IPS-20b (cell line): ENCODE measurements around the gene IRF9.
A peak's percentile ranks its signal among the peaks of the same experiment; 100 is the strongest.

ENCODE experiments used
- H3K27ac ChIP-seq: one replicate; pipeline ENCODE4 v1.5.1; 2013; ENCODE audit warnings: low read length
- H3K27me3 ChIP-seq: 2 replicates; pipeline ENCODE4 v1.6.1; 2013; ENCODE audit warnings: mild to moderate bottlenecking, low read length, inconsistent platforms; ENCODE audit not compliant: insufficient read depth
- H3K36me3 ChIP-seq: 2 replicates; pipeline ENCODE4 v1.6.1; 2013; ENCODE audit warnings: low read depth, mild to moderate bottlenecking, inconsistent platforms, low read length, moderate library complexity; ENCODE audit not compliant: insufficient read depth
- H3K4me1 ChIP-seq: 2 replicates; pipeline ENCODE4 v1.6.1; 2013; ENCODE audit warnings: mild to moderate bottlenecking, control low read depth, inconsistent platforms, low read length, moderate library complexity; ENCODE audit not compliant: insufficient read depth
- H3K4me3 ChIP-seq: 2 replicates; pipeline ENCODE4 v1.5.1; 2013; ENCODE audit warnings: mild to moderate bottlenecking, low read length, inconsistent platforms
- H3K9ac ChIP-seq: 2 replicates; pipeline ENCODE4 v1.6.1; 2013; ENCODE audit warnings: low read depth, mild to moderate bottlenecking, inconsistent platforms, low read length, moderate library complexity
- H3K9me3 ChIP-seq: 2 replicates; pipeline ENCODE4 v1.6.1; 2013; ENCODE audit warnings: mild to moderate bottlenecking, low read depth, low read length, inconsistent platforms; ENCODE audit not compliant: insufficient read depth

The IRF9 gene

DNA sequence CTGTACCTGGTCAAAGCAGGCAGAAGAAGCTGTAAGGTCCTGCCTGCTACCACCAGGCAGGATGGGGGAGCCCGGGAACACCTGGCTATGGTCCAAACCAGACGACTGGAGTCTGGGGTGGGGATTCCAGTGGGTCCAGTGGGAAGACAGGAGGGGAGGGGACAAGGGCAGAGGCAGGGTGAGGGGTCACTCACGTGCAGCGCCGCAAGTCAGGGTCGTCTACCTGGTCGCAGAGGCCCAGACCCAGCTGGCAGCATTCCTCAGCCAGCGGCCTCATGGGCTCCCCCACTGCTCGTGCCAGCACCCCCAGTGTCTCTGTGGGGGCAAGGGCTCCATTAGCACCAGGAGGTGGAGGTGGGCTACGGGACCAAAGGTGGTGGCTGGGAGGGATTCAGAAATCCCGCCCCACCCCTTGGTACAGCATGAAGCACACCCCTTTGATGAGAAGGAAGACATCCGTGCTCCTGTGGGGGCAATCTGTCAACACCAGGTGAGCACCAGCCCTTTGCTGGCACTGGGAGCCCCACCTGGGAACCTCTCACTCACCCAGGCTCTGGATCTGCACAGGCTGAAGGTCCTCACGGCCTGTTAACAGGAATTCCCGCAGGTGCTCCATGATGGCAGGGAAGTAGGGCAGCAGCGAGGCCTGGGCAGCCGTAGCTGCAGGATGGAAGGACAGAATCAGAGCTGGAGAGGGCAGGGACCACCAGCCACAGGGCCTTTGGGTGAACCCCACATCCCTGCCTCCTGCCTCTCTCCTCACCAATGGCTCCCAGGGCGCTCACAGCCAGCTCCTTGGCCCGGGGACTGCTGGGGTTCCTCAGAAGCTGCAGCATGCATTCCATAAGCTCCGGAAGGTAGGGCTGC lies 23.3 kb downstream of the IRF9 start:
- H3K4me3 ChIP-seq = no peak overlapping the region
- H3K36me3 ChIP-seq = peaks cover 85% of the 10 kb centered on the region
- H3K9ac ChIP-seq = no peak overlapping the region
- H3K4me1 ChIP-seq = no peaks in the 10 kb centered on the region; the same call in 1 of the 2 replicates
- no peaks in the 10 kb centered on the region for H3K27me3 ChIP-seq
- no peaks in the 10 kb centered on the region for H3K9me3 ChIP-seq
- H3K27ac ChIP-seq = no peak overlapping the region

DNA sequence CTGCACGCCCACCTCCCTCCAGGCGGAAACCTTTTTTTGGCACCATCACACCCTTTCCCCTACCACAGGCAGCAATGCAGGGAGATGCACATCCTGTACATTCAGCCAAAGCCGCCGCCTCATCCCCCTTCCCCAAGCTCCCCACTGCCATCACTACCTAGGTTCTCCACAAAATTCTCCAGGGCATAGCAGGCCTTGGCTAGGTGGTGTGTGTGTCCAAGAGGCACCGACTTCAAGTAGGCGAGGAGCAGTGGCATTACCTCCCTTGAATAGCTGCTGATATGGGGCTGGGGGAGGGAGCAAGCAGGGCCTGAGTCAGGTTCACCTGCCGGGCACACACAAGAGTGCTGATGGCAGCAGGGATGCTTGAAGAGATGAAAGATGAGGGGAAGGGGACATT lies 24.0 kb downstream of the IRF9 start:
- Histone ChIP-seq H3K27ac (no peak overlapping the region), H3K36me3 (peaks cover 82% of the 10 kb centered on the region), H3K9ac (no peak overlapping the region), H3K4me3 (no peak overlapping the region), H3K4me1 (no peaks in the 10 kb centered on the region; the same call in 1 of the 2 replicates), H3K9me3 (no peaks in the 10 kb centered on the region), H3K27me3 (no peaks in the 10 kb centered on the region)

DNA sequence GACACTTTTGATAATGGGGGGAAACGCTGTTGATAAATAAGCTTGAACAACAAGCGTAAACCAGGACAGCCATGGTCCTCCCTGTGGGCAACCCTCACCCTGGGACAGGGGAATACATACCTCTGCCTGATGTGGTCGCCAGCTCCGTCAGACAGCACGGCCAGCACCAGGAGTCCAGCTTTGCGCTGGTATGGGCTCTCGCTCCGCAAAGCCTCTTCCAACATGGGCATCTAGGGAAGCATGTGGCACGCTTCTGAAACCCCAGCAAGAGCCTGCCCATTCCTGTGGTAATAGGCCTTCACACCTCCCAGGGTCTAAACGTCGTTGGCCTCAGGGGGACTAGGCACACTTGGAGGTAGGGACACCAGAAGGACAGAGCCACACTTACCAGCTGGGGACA lies 24.7 kb downstream of the IRF9 start:
- no peaks in the 10 kb centered on the region; the same call in 1 of the 2 replicates for H3K4me1 ChIP-seq
- H3K9ac ChIP-seq = no peak overlapping the region
- no peaks in the 10 kb centered on the region for H3K27me3 ChIP-seq
- no peak overlapping the region for H3K4me3 ChIP-seq
- H3K36me3 ChIP-seq = peaks cover 80% of the 10 kb centered on the region
- H3K9me3 ChIP-seq = no peaks in the 10 kb centered on the region
- H3K27ac ChIP-seq = no peak overlapping the region

DNA sequence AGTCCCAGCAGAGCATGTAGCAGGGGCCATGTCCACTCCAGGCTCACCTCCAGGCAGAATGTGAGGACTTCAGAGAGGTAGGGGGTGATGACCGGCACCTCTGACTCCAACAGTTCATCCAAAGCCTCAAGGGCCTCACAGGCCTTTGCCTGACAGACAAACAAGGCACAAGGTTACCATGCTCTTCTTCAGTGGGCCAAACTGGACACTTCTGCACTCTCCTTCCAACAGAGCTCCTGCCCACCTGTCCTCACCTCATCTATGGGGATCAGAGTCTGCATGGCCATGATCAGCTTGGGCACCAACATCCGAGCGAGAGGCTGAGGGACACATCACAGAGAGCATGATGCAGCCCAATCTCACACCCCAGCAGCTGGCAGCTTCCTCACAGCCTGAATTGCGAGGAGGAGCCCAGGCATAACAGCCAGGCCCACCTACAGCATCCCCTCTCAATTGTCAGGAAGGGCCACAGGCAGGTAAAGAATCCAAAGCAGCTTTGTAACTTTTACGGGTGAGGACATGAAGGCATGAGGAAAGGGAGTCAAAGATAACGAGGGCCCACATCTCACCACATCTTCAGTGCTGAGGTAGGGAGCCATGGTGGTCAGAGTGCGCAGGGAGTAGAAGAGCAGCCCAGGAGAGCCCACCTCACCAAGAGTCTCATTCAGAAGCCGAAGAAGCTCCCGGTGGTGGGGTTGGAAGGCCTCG lies 25.9 kb downstream of the IRF9 start:
- Histone ChIP-seq H3K9me3 (no peaks in the 10 kb centered on the region), H3K27me3 (no peaks in the 10 kb centered on the region), H3K36me3 (peaks cover 77% of the 10 kb centered on the region), H3K4me1 (no peaks in the 10 kb centered on the region; the same call in 1 of the 2 replicates), H3K9ac (no peak overlapping the region), H3K27ac (no peak overlapping the region), H3K4me3 (no peak overlapping the region)

DNA sequence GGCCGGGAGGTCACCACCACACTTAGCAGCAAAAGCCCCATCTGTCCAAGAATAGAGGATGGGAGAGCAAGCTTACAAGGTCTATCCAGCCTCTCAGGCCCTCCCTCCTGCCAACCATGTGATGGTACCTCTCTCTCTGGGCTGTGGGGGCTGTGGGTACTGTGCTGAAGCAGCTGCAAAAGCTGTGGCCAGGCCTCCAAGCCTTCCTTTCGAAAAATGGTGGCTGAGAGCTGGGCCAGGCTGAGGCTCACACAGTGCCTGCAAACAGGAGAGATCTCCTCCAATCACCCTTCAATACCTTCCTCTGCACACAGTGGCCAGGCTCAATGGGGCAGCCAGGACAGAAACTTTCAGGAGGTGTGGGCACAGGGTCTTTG lies 26.5 kb downstream of the IRF9 start:
- Histone ChIP-seq H3K36me3 (peaks cover 77% of the 10 kb centered on the region), H3K4me3 (peak overlapping the region; percentile 94), H3K9me3 (no peaks in the 10 kb centered on the region), H3K4me1 (no peaks in the 10 kb centered on the region; the same call in 1 of the 2 replicates), H3K27me3 (no peaks in the 10 kb centered on the region), H3K9ac (peak overlapping the region; percentile 89; the same call in 1 of the 2 replicates), H3K27ac (no peak overlapping the region)

DNA sequence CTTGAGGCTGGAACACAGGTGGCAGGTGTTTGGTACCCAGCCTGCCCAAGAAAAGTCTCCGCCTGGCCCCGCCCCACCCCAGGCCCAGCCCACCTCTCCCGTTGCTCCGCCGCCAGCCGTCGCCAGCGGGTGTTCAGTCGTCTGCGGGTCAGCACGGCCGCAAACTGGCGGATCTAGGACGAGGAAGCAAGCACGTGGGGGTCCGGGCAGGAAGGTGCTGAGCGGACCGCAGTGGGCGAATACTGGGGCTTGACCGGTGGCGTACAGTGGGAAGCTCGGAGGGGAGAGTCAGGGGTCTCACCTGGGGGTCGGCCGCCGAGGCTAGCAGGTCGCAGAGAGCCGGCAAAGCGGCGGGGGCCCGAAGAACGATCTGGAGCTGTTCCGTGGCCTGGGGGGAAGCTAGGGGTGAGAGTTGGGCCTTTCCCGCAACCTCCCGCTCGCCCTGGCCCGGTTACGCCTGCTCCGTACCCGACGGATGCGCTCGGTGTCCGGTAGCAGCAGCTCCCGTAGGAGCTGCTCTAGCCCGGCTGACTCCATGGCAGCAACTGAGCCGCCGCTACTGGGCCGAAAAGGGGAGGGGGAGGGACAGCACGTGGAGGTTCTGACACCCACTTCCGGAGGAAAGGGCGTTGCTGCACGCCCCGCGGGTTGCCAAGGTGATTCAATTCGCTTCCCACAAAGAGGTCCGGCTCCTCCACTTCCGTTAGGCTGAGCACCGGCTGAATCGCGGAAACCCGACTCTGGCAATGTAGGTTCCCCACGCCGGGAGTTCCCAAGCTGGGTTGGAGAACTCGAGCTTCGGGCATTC lies 27.4 kb downstream of the IRF9 start, which contains the start of gene IPO4:
Gene IPO4, minus strand, starts transcription at position 566 of the 808 bp plus-strand sequence. Its CDS starts 29 bp downstream, at position 537.
- Histone ChIP-seq H3K4me1 (no peaks in the 10 kb centered on the region; the same call in 1 of the 2 replicates), H3K27ac (peak within 1 kb of the TSS; percentile 33), H3K27me3 (no peaks in the 10 kb centered on the region), H3K4me3 (peak within 1 kb of the TSS; percentile 94), H3K36me3 (peaks cover 74% of the 10 kb centered on the region), H3K9me3 (no peaks in the 10 kb centered on the region), H3K9ac (peak within 1 kb of the TSS; percentile 89; the same call in 1 of the 2 replicates)

DNA sequence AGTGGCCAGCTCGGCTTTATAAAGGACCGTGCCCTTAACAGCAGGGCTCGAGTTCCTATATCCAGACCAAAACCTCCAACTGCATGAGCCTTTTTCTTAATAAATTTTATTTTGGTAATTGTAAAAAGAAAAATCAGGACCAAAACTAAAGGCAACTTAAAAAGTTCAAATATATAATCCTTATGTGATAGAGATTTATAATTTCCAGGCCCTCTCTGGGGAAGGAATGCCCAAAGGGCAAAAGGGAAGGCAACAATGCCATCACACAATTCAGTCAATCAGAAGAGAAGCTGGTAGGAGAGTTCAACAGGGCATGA lies 28.0 kb downstream of the IRF9 start:
- Histone ChIP-seq H3K4me3 (peak overlapping the region; percentile 94), H3K9ac (peak overlapping the region; percentile 71; the same call in 1 of the 2 replicates), H3K27me3 (no peaks in the 10 kb centered on the region), H3K4me1 (no peaks in the 10 kb centered on the region; the same call in 1 of the 2 replicates), H3K36me3 (peaks cover 72% of the 10 kb centered on the region), H3K9me3 (no peaks in the 10 kb centered on the region), H3K27ac (no peak overlapping the region)

DNA sequence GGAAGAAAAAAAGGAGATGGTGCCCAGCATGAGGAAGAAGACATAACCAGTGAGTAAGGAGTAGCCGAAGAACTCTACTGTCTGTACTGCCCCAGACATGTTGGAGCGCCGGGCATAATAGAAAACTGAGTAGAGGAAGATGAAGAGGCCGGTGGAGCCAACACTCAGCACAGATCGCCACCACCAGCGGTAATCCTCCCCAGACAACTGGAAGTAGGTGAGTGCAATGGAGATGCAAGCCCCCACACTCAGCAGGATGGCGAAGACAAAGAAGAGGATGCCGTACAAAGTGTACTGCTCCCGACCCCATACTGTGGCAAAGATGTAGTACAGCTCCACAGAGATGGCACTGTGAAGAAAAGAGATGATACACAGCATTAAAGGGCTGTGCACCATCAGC lies 28.4 kb downstream of the IRF9 start:
- Histone ChIP-seq H3K4me3 (peak overlapping the region; percentile 94), H3K4me1 (no peaks in the 10 kb centered on the region; the same call in 1 of the 2 replicates), H3K27me3 (no peaks in the 10 kb centered on the region), H3K27ac (no peak overlapping the region), H3K9ac (peak overlapping the region; percentile 71; the same call in 1 of the 2 replicates), H3K9me3 (no peaks in the 10 kb centered on the region), H3K36me3 (peaks cover 69% of the 10 kb centered on the region)

DNA sequence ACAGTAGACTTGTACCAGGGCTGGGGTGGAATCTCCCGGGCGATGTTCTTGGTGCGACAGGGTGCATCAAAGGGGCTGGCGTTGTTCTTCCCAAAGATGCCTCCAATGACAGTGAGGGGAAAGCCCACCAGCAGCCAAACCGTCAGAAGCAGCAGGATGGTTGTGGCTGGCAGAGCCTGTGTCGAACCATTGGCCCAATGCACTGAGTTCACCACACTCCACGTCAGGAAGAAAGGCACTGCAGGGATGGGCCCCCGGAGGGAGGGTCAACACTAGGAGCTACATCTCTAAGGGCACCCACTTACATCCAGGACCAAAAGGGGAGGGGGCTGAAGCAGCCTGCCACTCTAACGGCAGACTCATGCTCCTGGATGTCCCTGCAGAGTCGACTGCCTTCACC lies 29.4 kb downstream of the IRF9 start:
- Histone ChIP-seq H3K27ac (no peak overlapping the region), H3K9me3 (no peaks in the 10 kb centered on the region), H3K4me1 (no peaks in the 10 kb centered on the region; the same call in 1 of the 2 replicates), H3K4me3 (no peak overlapping the region), H3K36me3 (peaks cover 60% of the 10 kb centered on the region), H3K9ac (no peak overlapping the region), H3K27me3 (no peaks in the 10 kb centered on the region)

DNA sequence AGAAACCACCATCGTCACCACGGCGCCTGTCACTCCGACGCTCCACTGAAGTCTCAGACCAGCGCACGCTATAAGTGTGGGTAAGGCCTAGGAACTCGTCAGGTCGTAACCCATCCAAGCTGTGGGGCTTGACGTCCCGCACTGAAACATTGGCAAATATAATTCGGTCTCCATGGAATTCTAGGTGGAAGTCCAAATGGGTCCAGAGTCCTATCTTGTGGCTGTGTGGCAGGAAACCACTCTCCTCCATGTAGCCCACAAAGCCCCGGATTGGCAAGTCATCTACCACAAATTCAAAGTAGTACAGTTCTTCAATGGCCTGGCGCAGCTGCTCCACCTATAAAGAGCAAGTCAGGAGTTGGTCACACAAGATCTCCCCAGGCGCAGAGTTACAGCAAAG lies 31.9 kb downstream of the IRF9 start:
- no peaks in the 10 kb centered on the region for H3K9me3 ChIP-seq
- no peak overlapping the region for H3K4me3 ChIP-seq
- no peaks in the 10 kb centered on the region; the same call in 1 of the 2 replicates for H3K4me1 ChIP-seq
- no peak overlapping the region for H3K27ac ChIP-seq
- H3K36me3 ChIP-seq = peaks cover 35% of the 10 kb centered on the region
- H3K9ac ChIP-seq = no peak overlapping the region
- no peaks in the 10 kb centered on the region for H3K27me3 ChIP-seq

DNA sequence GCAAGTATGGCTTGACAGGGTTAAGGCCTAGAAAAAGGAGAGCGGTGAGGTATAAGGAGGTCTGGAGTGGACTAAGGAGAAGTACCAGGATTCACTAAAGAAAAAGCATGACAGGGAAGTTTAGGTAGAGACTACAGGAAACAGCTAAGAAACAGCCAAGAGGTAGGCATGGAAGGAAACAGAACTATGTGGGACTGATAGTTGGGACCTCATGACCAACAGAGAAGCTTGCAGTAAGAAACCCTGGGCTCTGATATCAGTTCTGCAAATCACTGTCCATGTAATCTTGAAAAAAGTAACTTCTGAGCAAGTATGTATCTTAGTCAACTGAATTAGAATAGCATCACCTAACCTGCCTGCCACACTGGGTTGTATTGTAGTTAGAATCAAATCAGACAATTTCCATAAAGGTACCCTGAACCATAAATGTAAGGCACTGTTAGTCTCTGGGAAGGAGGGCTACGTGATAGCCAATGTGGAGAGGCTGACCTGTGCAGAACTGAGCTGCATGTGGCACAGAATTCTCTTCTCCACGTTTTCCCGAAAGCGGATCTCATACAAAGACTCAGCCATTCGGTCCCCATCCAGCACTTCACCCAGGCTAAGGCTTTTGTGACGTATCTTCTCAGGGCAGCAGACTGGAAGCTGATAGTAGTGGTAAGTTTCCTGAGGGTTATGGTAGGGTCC lies 33.3 kb downstream of the IRF9 start:
- Histone ChIP-seq H3K9ac (peak overlapping the region; percentile 96; the same call in 1 of the 2 replicates), H3K36me3 (peaks cover 35% of the 10 kb centered on the region), H3K4me3 (peak overlapping the region; percentile 96), H3K27ac (no peak overlapping the region), H3K4me1 (no peaks in the 10 kb centered on the region; the same call in 1 of the 2 replicates), H3K27me3 (no peaks in the 10 kb centered on the region), H3K9me3 (no peaks in the 10 kb centered on the region)
